Peyer's patch (tissue), 4 donors: Measurements from ENCODE around the gene MRPS23. TPM values are rescaled to one million over a fixed set of nuclear protein-coding genes. Genes with fewer than 3 reads are reported as not detected.

ENCODE experiments used
- DNase-seq, 3 donors: peaks; one replicate each; pipeline ENCODE4 v3.0.0-alpha.2; 2017 to 2019
- H3K27ac ChIP-seq, 4 donors: fragments of 200-600 bp; sonication (generic); one replicate each; pipeline ENCODE4 v1.5.1; 2016 to 2019
- H3K27me3 ChIP-seq, 2 donors: fragments of 200-600 bp; sonication (generic); one replicate each; pipeline ENCODE4 v1.5.1; 2019
- H3K36me3 ChIP-seq, 3 donors: fragments of 200-600 bp; sonication (generic); one replicate each; pipeline ENCODE4 v1.5.1; 2016 to 2019
- H3K4me1 ChIP-seq, 4 donors: fragments of 200-600 bp; sonication (generic); one replicate each; pipeline ENCODE4 v1.5.1; 2016 to 2019
- H3K4me3 ChIP-seq, 4 donors: fragments of 200-600 bp; sonication (generic); 1 replicate in 3 of 4; 2 replicates in 1 of 4; pipeline ENCODE4 v1.5.1; 2016 to 2019; ENCODE audit warnings: mild to moderate bottlenecking in 1 of 4
- H3K9me3 ChIP-seq, 4 donors: fragments of 200-600 bp; sonication (generic); one replicate each; pipeline ENCODE4 v1.5.1; 2016 to 2019; ENCODE audit warnings: mild to moderate bottlenecking in 1 of 4
- CTCF ChIP-seq, 6 experiments: fragments of 450-650 bp in 4 of 6; fragments of 200-600 bp in 2 of 6; sonication (generic) in 1 of 6; IDR thresholded peaks; one replicate each; pipeline ENCODE4 v1.5.1; 2017 to 2019; ENCODE audit warnings: antibody characterized with exemption in 6 of 6, mild to moderate bottlenecking in 3 of 6, moderate library complexity in 1 of 6
- POLR2A ChIP-seq, 2 donors: fragments of 450-650 bp; IDR thresholded peaks; one replicate each; pipeline ENCODE4 v1.5.1; 2017; ENCODE audit warnings: antibody characterized with exemption in 2 of 2, mild to moderate bottlenecking in 2 of 2, moderate library complexity in 2 of 2
- total RNA-seq, 4 donors: library from RNA; depleted of rRNA; stranded (reverse); fragments of >200 nt; gene quantifications; one replicate each; pipeline ENCODE4 v1.1.0, GENCODE V29; 2016

The MRPS23 gene
- total RNA-seq, 4 donors from 2014 or later, result 0.83 to 7.4 (median 5.2) TPM

- no peaks in the 10 kb centered on the region for H3K27me3 ChIP-seq
- peaks cover 0 to 6% (median 0%) of the 10 kb centered on the region in 3 donors for H3K36me3 ChIP-seq
- TF ChIP-seq CTCF (IDR thresholded peaks at IDR 0.05) (no peak), POLR2A (IDR thresholded peaks at IDR 0.05) (no peak)
- H3K27ac ChIP-seq, result peak overlapping the region in 3 of 4 donors; percentile 49 to 79 (median 52)
- no peak overlapping the region for H3K4me3 ChIP-seq
- no peaks in the 10 kb centered on the region for H3K9me3 ChIP-seq
- no peak for DNase-seq
- peaks cover 0 to 33% (median 0%) of the 10 kb centered on the region in 4 donors for H3K4me1 ChIP-seq
Observed at GRCh38 chr17:57881143-57881542, 31.3 kb upstream of the MRPS23 start.

GRCh38 chr17:57880086-57880456, 30.2 kb upstream of the MRPS23 start:
- TF ChIP-seq POLR2A (IDR thresholded peaks at IDR 0.05), result no peak
- no peak for TF ChIP-seq CTCF (IDR thresholded peaks at IDR 0.05)
- Histone ChIP-seq H3K9me3 (no peaks in the 10 kb centered on the region), H3K36me3 (peaks cover 0 to 6% (median 0%) of the 10 kb centered on the region in 3 donors), H3K27me3 (no peaks in the 10 kb centered on the region), H3K27ac (peak overlapping the region in 1 of 4 donors; percentile 79), H3K4me3 (no peak overlapping the region), H3K4me1 (peaks cover 0 to 42% (median under 1%) of the 10 kb centered on the region in 4 donors)
- no peak for DNase-seq

- H3K36me3 ChIP-seq, result peaks cover 0 to 6% (median 0%) of the 10 kb centered on the region in 3 donors
- H3K4me3 ChIP-seq, result no peak overlapping the region
- H3K9me3 ChIP-seq, result no peaks in the 10 kb centered on the region
- H3K27me3 ChIP-seq, result no peaks in the 10 kb centered on the region
- DNase-seq, result no peak
- TF ChIP-seq POLR2A (IDR thresholded peaks at IDR 0.05), result no peak
- TF ChIP-seq CTCF (IDR thresholded peaks at IDR 0.05), result no peak
- H3K27ac ChIP-seq, result peak overlapping the region in 2 of 4 donors; percentile 2 to 79
- peaks cover 0 to 47% (median 5%) of the 10 kb centered on the region in 4 donors for H3K4me1 ChIP-seq
Observed at GRCh38 chr17:57879437-57880085, 29.7 kb upstream of the MRPS23 start.

- H3K4me1 ChIP-seq, result peaks cover 0 to 62% (median 13%) of the 10 kb centered on the region in 4 donors
- no peak for DNase-seq
- TF ChIP-seq POLR2A (IDR thresholded peaks at IDR 0.05) (no peak), CTCF (IDR thresholded peaks at IDR 0.05) (no peak)
- no peaks in the 10 kb centered on the region for H3K9me3 ChIP-seq
- no peak overlapping the region for H3K4me3 ChIP-seq
- no peaks in the 10 kb centered on the region for H3K27me3 ChIP-seq
- H3K27ac ChIP-seq, result peak overlapping the region in 1 of 4 donors; percentile 79
- H3K36me3 ChIP-seq, result peaks cover 0 to 6% (median 0%) of the 10 kb centered on the region in 3 donors
Observed at GRCh38 chr17:57877803-57878377, 28.0 kb upstream of the MRPS23 start.

GRCh38 chr17:57876866-57877237, 27.0 kb upstream of the MRPS23 start:
- Histone ChIP-seq H3K4me3 (no peak overlapping the region), H3K36me3 (peaks cover 0 to 6% (median 0%) of the 10 kb centered on the region in 3 donors), H3K4me1 (peaks cover 0 to 59% (median 13%) of the 10 kb centered on the region in 4 donors), H3K27me3 (no peaks in the 10 kb centered on the region), H3K27ac (peak overlapping the region in 1 of 4 donors; percentile 84), H3K9me3 (no peaks in the 10 kb centered on the region)
- TF ChIP-seq POLR2A (IDR thresholded peaks at IDR 0.05), result no peak
- no peak for DNase-seq
